HG03045 (cell line): Measurements from ENCODE around the gene TSGA10.
A peak's percentile ranks its signal among the peaks of the same experiment; 100 is the strongest.
"Not testable (repeated sequence)": the region's sequence is repeated elsewhere in the genome, so short reads cannot be mapped to it uniquely, and the experiment has no call there.

Source experiments
- ATAC-seq: cut with Tn5 transposase; IDR thresholded peaks from one replicate; pipeline ENCODE4 v1.9.1; 2021; ENCODE audit warnings: mild to moderate bottlenecking, moderate library complexity; ENCODE audit not compliant: unreplicated experiment

Gene TSGA10

DNA sequence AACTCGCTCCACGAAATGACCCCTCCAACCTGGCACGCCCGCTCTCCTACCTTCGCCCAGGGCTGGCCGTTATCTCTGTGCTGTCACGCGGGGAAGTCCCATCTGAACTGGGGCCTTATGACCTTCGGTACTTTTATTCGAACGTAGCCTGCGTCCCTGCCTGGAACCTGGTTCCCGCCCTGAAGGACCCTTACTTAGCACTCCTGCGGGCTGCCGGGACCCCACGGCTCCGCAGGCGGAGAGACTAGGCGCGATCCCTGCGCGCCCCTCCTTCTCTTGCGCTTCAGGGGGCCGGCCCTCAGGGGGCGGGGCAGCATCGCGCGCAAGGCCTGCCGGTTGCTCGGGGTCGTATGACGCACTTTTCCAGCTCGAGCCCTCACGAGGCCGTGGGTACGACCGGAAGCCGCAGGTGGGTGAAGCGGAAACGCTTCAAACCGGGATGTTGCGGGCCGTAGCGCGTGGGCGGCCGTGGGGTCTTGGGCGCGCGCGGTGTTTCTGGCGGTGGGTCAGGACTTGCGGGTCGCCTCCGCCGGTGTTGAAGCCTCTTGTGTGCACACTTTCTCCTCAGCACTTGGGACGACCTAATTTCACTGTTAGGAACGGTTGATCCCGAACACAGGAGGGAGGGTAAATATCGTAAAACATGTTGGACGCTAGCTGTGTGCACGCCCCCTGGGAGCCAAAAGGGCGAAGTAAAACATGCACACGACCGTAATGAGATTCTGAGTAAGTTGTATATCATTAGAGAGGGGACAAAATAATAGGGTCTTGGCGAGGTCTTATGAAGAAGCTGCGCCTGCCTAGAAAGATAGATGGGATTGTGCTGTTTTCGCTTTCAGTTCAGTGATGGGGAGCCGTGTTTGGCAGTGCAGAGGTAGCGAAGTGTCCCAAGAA, at the start of gene TSGA10, which contains the start of gene LIPT1:
Gene TSGA10, minus strand, starts transcription at position 300 of the 894 bp plus-strand sequence. CDS start 45,503 bp downstream, outside the sequence.
Gene LIPT1, plus strand, starts transcription at position 325 of the 894 bp plus-strand sequence. CDS start 6,991 bp downstream, outside the sequence.
- ATAC-seq, result peak; percentile 99

- no peak for ATAC-seq
Observed at GRCh38 chr2:99201959-99202678, 47.4 kb upstream of the TSGA10 start.

DNA sequence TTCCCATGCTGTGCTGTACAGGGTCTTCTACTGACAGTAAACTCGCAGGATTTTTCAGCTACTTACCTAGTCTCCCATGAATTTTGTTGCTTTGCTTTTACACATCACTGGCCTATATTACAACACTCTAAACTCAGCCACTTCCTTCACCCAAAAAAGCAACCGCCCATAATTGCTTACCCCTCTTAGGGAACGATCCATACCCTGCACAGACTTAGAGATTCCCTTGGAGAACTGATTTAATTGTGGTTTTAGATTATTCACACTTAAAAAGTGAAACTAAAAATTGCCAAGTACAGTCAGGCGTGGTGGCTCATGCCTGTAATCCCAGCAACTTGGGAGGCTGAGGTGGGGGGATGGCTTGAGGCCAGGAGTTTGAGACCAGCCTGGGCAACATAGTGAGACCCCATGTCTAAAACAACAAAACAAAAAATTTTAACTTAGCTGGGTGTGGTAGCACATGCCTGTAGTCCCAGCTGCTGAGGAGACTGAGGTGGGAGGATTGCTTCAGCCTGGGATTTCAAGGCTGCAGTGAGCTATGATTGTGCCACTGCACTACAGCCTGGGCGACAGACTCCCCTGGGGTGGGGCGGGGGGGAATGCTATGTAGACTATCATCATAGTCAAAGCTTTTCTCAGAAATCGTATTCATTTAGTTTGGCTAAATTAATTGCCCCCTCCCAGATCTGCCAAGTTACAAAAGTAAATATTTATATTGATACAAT, 45.5 kb upstream of the TSGA10 start:
- ATAC-seq, result no peak

- ATAC-seq, result no peak
Observed at GRCh38 chr2:99198103-99198841, 43.5 kb upstream of the TSGA10 start.

DNA sequence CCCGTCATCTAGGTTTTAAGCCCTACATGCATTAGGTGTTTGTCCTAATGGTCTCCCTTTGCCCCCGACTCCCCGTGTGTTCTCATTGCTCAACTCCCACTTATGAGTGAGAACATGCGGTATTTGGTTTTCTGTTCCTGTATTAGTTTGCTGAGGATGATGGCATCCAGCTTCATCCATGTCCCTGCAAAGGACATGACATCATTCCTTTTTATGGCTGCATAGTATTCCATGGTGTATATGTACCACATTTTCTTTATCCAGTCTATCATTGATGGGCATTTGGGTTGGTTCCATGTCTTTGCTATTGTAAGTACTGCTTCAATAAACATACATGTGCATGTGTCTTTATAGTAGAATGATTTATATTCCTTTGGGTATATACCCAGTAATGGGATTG, 37.6 kb upstream of the TSGA10 start:
- not testable (repeated sequence) for ATAC-seq

DNA sequence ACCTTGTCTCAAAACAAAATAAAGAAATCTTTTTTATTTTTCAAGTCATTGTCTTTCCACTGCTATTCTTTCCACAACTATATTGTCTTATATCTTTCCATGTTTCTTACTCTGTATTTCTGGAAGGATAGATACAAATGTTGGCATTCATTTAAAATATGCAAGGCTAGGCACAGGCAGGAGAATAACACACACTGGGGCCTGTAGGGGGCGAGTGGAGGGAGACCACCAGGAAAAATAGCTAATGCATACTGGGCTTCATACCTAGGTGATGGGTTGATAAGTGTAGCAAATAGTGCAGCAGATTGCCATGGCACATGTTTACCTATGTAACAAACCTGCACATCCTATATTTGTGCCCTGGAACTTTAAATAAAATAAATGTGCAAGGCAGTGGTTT, 35.8 kb upstream of the TSGA10 start:
- ATAC-seq, result no peak

DNA sequence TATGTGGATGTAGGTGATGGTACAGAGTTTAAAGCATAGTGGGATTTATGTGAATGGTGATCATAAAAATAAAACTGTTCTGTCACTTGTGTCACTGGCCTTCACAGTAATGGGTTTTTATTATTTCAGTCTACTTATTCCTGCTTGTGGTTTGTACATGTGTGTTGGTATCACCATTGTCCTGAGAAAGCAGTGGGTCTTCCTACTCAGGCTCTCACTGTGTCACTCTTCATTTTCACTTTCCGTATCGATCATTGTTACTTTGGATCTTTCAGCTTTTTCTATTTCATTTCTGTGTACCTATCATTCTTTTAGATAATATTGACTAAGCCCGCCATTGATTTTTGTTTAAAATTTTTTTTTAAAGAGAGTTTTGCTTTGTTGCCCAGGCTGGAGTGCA, 33.6 kb upstream of the TSGA10 start:
- no peak for ATAC-seq

DNA sequence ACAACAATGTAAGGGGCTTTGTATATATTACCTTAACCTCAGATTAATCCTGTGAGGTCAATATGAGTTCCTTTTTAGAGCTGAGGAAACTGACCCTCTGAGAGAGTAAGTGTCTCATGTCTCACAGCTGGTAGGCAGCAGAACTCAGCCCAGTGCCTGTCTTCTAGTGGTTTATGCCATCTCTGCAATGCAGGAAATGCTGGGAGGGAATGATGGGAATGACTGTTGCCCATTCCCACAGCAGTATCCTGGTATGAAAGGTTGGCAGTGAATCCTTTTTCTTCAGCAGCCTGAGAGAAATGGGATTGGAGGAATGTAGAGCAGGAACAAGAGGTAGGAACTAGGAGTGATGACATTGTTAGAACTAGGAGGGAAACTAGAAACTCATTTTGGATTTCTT, 32.3 kb upstream of the TSGA10 start:
- no peak for ATAC-seq

DNA sequence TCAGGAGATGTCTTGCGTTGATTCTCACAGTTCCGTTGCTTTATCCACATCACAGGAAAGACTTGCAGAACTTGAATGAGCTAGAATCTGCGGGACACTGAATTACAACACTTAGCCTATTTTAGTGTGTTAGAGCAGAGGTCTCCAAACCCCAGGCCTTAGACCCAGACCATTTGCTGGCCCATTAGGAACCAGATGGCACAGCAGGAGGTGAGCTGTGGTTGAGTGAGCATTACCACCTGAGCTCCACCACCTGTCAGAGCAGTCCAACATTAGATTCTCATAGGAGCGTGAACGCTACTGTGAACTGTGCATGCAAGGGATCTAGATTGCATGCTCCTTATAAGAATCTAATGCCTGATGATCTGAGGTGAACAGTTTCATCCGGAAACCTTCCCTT, 30.1 kb upstream of the TSGA10 start:
- no peak for ATAC-seq

DNA sequence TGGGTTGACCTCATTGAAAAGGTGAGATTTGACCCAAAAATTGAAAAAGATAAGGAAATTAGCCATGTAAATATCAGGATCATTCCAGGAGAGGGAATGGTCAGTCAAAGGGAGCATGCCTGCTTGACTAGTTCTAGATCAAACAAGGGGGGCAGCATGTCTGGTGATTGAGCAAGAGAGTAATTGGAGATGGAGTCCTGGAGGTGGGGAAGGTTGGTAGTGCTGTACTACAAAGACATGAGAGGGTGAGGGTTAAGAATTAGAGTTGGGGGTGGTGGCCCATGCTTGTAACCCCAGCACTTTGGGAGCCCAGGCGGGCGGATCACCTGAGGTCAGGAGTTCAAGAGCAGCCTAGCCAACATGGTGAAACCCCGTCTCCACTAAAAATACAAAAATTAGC, 28.3 kb upstream of the TSGA10 start:
- no peak for ATAC-seq

- ATAC-seq, result no peak
Observed at GRCh38 chr2:99181624-99182000, 26.9 kb upstream of the TSGA10 start.

GRCh38 chr2:99180755-99181623, 26.2 kb upstream of the TSGA10 start, which contains the start of the genes MITD1 and MRPL30:
MITD1 (minus strand) TSS chr2:99181058; CDS start chr2:99180981, 77 bp downstream.
MRPL30 (plus strand) TSS chr2:99181184; CDS start chr2:99186204, 5,020 bp downstream.
- peak; percentile 90 for ATAC-seq

DNA sequence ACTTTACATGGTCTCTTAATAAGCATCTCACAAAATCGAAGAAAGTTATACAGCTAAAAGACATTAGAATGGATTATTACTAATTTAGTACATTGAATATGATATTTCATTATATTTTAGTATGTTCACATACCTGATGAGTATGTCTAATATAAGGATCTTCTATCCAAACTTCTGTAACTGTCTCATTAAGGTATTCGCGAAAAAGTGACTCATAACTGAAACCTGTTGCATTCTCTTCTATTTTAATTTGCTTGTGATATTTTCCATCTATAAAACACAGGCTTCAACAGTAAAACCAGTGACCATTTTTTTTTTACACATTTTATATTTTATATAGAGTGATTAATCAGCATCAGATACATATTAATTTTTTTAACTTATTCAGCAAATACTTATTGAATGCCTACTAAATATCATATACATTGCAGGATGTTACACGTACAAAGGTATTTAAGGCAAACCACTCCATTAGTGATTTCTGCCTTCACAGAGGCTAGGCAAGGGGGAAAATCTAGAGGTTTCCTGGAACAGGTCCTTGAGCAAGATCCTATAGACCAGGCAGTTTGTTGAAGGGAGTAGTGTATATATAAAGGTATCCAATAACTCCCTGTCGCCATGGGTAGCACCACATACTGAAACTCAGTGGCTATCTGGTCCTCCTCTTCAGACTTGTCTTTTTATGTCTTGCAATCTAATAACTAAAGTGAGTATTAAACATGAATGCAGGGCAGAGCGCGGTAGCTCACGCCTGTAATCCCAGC, 16.8 kb upstream of the TSGA10 start:
- ATAC-seq, result no peak

- ATAC-seq, result no peak
Observed at GRCh38 chr2:99169534-99169933, 14.8 kb upstream of the TSGA10 start.

DNA sequence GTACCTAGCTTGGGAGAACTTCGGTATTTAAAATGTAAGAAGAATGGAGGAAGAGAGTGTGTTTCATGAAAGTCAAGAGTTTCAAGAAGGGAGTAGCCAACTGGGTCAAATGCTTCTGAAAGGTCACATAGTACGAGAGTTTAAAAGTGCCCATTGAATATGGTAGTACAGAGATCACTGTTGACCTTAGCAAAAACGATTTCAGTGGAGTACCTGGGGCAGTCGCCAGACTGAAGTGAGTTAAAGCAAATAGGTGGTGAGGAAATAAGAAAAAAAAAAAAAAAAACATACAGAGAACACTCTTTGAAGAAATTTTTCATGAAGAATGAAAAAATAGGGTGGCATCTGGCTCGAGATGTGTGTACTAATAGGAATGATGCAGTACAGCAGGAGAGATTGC, 11.5 kb upstream of the TSGA10 start:
- no peak for ATAC-seq

GRCh38 chr2:99159594-99159993, 4.9 kb upstream of the TSGA10 start:
- no peak for ATAC-seq

GRCh38 chr2:99158599-99158998, 3.9 kb upstream of the TSGA10 start:
- ATAC-seq, result no peak

- ATAC-seq, result no peak
Observed at GRCh38 chr2:99156891-99157290, 2.1 kb upstream of the TSGA10 start.
